NCI-H2029 treated with DMSO at 0.1 percent for 48 hours (cell line): ENCODE data around the gene CDK6.

Experiments used
- DNase-seq: peaks from one replicate; lab custom pipeline; 2025; lab: John Stamatoyannopoulos, UW

CDK6 gene

GRCh38 chr7:92680442-92680841 is 155.9 kb downstream of the CDK6 start:
- no peak for DNase-seq

GRCh38 chr7:92678291-92678920 is 158.0 kb downstream of the CDK6 start:
- DNase-seq = no peak

DNA sequence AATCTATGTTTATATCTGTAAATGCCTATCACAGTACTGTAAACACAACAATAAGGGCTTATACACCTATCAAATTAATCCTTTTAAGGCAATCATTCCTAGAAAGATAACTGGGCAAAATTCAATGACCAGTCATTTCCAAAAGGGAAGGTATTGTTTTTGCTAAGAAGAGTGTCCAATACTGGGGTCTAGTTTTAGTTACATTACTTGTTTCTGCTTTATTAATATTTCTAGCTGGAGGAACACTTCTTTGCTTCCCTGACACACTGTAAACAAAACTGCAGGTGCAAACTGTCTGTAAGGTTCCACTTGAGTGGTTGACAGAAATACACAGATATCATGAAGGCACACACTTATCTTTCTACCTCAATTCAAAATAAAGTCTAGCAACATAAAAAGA is 162.0 kb downstream of the CDK6 start:
- peak; percentile 87 for DNase-seq

DNA sequence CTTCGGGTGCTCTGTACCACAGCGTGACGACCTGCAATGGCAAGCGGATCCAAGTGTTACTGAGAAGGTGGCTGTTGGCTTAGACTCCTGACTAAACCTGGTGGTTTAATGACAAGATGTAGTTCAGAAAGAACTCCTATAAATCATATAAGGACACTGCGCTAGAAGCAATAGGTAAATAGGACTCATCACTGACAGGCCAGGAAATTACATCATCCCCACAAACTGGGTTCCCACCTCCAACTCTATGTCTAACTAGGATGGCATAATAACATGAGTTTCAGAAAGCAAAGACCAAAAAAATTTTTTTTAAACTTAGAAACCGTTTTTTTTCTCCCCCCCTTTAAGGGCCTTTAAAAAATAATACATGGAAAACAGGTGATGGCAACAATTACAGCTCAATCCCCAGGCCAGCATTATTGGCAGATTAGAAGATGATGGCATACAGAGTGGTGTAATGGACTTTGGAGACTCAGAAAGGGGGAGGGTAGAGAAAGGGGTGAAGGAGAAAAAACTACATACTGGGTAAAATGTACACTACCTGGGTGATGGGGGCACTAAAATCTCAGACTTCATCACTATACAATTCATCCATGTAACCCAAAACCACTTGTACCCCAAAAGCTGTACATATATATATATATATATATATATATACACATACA is 164.7 kb downstream of the CDK6 start:
- DNase-seq = no peak

DNA sequence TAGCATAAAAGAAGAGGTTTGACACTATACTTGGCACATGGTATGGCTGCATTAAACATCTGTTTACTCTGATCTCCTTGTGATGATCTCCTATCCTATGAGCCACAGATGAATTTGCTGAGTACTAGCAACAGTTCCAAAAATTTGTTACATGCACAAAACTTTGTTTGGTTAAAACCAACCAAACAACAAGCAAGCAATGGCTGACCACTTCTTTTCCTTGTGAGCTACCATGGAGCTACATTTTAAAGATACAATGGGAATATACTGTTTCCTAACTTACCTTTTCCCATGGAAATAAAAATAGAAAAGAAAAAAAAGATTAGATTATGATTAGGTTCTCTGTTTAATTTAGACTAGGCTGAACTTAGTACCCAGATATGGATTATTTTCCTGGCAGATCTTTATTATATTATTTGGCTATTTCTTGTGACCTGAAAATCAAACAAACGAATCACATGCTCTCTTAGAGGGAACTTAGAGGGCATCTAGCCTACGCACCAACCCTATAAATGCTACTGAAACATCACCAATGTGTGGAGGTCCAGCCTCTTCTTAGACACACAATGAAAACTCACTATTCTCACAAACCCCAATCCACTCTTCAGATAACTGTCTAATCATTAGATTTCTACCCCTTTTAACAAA is 166.0 kb downstream of the CDK6 start:
- no peak for DNase-seq

- DNase-seq = no peak
These were observed 166.7 kb downstream of the CDK6 start for GRCh38 chr7:92669616-92670165.

- DNase-seq = no peak
These were observed 167.8 kb downstream of the CDK6 start for GRCh38 chr7:92668564-92668963.

- DNase-seq = no peak
These were observed 168.4 kb downstream of the CDK6 start for GRCh38 chr7:92667816-92668535.

- no peak for DNase-seq
These were observed 170.4 kb downstream of the CDK6 start for GRCh38 chr7:92665926-92666325.

GRCh38 chr7:92661651-92662050 is 174.7 kb downstream of the CDK6 start:
- no peak for DNase-seq

DNA sequence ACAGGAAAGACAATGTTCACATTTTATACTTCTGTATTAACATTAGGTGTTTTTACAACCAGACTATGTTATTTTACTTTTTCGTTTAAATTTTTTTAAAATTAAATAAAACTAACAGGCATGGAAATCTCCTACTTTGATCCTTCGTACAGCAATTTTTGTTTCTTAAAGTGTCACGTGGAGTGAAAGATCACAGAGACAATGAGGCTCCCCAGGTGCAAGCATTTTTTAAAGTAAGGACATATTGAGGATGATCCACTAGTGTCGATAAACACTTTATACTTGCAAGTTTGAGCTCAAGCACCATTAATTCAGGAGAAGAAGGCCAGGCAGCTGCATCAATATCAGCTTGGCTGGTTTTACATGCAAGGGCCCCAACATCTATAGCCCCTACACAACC is 177.7 kb downstream of the CDK6 start:
- DNase-seq = no peak

- no peak for DNase-seq
These were observed 179.0 kb downstream of the CDK6 start for GRCh38 chr7:92657391-92657790.

GRCh38 chr7:92656121-92656520 is 180.3 kb downstream of the CDK6 start:
- no peak for DNase-seq

- no peak for DNase-seq
These were observed 181.0 kb downstream of the CDK6 start for GRCh38 chr7:92655346-92655884.

DNA sequence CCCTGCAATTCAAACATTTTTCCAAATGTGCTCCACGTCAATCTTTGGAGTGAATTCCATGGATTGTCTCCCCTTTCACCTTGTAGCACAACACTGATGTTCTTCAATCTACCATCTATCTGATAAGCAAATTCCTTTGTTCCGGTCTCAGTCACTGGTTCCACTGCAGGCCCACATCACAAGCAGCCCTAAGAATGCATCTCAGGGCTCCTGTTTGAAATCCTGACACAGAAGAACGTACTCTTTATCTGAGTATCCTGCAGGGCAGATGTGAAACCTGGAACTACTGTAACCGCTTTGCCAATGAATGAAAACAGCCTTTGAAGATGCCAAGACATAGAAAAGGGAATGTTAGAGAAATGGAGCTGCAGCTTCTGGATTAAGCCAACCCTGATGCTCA is 183.2 kb downstream of the CDK6 start:
- no peak for DNase-seq

GRCh38 chr7:92652536-92652935 is 183.8 kb downstream of the CDK6 start:
- no peak for DNase-seq

- no peak for DNase-seq
These were observed 186.0 kb downstream of the CDK6 start for GRCh38 chr7:92650391-92650790.

GRCh38 chr7:92648067-92648466 is 188.3 kb downstream of the CDK6 start:
- no peak for DNase-seq

- DNase-seq = no peak
These were observed 188.7 kb downstream of the CDK6 start for GRCh38 chr7:92647652-92648051.

GRCh38 chr7:92647011-92647625 is 189.3 kb downstream of the CDK6 start:
- no peak for DNase-seq

DNA sequence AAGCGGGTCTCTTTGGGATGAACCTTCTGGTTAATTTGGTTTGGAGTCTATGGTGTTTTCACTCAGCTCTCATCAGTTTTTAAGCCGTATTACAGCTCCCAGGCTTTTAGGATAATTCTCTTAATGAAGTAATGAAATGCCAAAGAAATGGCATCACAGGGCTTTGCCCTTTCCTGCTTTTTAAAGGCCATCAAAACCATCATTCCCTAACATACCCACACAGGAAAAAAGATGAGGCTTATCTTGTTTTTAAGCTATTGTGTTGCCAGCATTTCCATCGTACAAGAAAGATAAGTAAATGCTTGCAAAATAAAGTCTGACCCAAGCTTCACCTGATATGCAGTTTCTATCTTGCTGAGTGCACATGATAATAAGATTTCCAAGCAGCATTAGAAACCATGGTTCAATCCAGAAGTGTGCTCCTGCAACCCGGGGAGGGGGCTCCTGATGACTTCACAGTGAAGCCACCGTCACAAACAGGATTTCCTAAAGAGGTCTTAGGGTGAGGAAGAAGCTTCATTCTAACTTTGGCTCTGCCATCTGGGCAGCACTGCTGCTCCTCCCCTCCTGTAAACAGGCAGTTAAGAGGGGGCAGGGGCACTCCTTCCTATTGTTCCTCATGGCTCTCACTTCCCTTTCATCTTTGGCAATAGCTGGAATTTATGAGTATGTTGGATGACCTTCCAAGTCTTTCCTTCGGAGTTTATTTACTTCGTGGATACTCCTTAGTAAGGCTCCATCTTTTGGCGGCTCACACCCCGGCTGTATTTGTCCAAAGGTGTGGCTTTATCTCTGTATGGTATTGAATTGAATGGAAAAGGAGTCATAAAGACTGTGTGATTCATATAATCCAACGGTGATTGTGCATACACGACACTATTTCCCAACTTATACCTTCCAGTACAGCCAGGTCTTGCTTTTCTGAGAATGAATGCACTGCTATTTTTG is 191.0 kb downstream of the CDK6 start:
- no peak for DNase-seq
